RWPE1 (cell line): ENCODE results near the gene CATSPERB.

Experiments
- CTCF ChIA-PET: fragments of 350-600 bp; sonication (Branson Sonifier 250); formaldehyde crosslinking; extraction: SDS; loops from one replicate; lab custom pipeline; 2021; lab: Yijun Ruan, JAX
- POLR2A ChIA-PET: fragments of 400-600 bp; formaldehyde crosslinking; extraction: SDS; loops from one replicate; lab custom pipeline; 2020; ENCODE audit warnings: antibody characterized with exemption; ENCODE audit not compliant: low non-redundant PET; lab: Yijun Ruan, JAX
- DNase-seq: peaks from one replicate; pipeline ENCODE4 v3.0.0; 2012; ENCODE audit warnings: low spot score
- H3K27ac ChIP-seq: fragments of 450-650 bp; 2 replicates; pipeline ENCODE4 v1.5.1; 2017
- CTCF ChIP-seq: fragments of 450-650 bp; conservative IDR thresholded peaks from 2 replicates; pipeline ENCODE4 v1.5.1; 2017; ENCODE audit warnings: low read depth, mild to moderate bottlenecking

Gene CATSPERB

GRCh38 chr14:91585856-91586255 is 146.0 kb downstream of the CATSPERB start:
- ChIA-PET POLR2A (no interaction called here), CTCF (no interaction called here)
- DNase-seq = no peak
- no peak overlapping the region for H3K27ac ChIP-seq
- no peak for TF ChIP-seq CTCF

GRCh38 chr14:91582761-91583160 is 149.1 kb downstream of the CATSPERB start:
- CTCF ChIA-PET = no interaction called here
- no peak for TF ChIP-seq CTCF
- H3K27ac ChIP-seq = no peak overlapping the region
- DNase-seq = no peak
- POLR2A ChIA-PET = no interaction called here

GRCh38 chr14:91580876-91581577 is 150.9 kb downstream of the CATSPERB start:
- no peak for DNase-seq
- TF ChIP-seq CTCF = no peak
- POLR2A ChIA-PET = no interaction called here
- no peak overlapping the region for H3K27ac ChIP-seq
- CTCF ChIA-PET = no interaction called here

- no peak for TF ChIP-seq CTCF
- H3K27ac ChIP-seq = no peak overlapping the region
- no peak for DNase-seq
- CTCF ChIA-PET = interaction anchor here (0.6 to 0.7 kb wide), 2 partner anchors 26 to 251 kb away, joined by 4 read pairs; no protein-coding TSS in a partner anchor
- POLR2A ChIA-PET = no interaction called here
Observed at GRCh38 chr14:91577632-91578233, 154.2 kb downstream of the CATSPERB start.

GRCh38 chr14:91575469-91576208 is 156.2 kb downstream of the CATSPERB start:
- no peak for TF ChIP-seq CTCF
- no peak overlapping the region for H3K27ac ChIP-seq
- DNase-seq = no peak
- ChIA-PET POLR2A (no interaction called here), CTCF (interaction anchor here (0.7 kb wide), 2 partner anchors 9 to 27 kb away, joined by 3 to 4 read pairs; no protein-coding TSS in a partner anchor)

GRCh38 chr14:91573894-91574837 is 157.7 kb downstream of the CATSPERB start:
- no peak for TF ChIP-seq CTCF
- DNase-seq = peak; percentile 27
- no peak overlapping the region for H3K27ac ChIP-seq
- ChIA-PET POLR2A (no interaction called here), CTCF (interaction anchor here (0.6 kb wide), 2 partner anchors 17 to 37 kb away, joined by 3 read pairs; no protein-coding TSS in a partner anchor)
